K562 (cell line): Measurements from ENCODE around the gene METTL2A.
"Not testable (repeated sequence)": the region's sequence is repeated elsewhere in the genome, so short reads cannot be mapped to it uniquely, and the experiment has no call there.

Experiments used
- ERF ChIP-seq: fragments of 450-650 bp; formaldehyde crosslinking; IDR thresholded peaks from 2 replicates; pipeline ENCODE4 v1.4.0; 2020; ENCODE audit warnings: mild to moderate bottlenecking, mixed read lengths
- EZH2 ChIP-seq: IDR thresholded peaks from 2 replicates; pipeline ENCODE4 v1.6.1; 2012; ENCODE audit warnings: low read depth, mild to moderate bottlenecking, inconsistent platforms, low read length, borderline replicate concordance
- HDAC2 ChIP-seq: fragments of 450-650 bp; IDR thresholded peaks from 2 replicates; pipeline ENCODE4 v1.6.1; 2016; ENCODE audit warnings: mild to moderate bottlenecking
- TF ChIP-seq, protein P1 (sequence below), 3 experiments: IDR thresholded peaks in 2 of 3; conservative IDR thresholded peaks in 1 of 3; 2 replicates each; pipeline ENCODE4 v1.5.1; 2011 to 2012; ENCODE audit warnings: low read length in 3 of 3, mild to moderate bottlenecking in 3 of 3, control low read depth in 2 of 3, improper control_type of control experiment in 1 of 3, inconsistent platforms in 1 of 3, low read depth in 1 of 3, mixed read lengths in 1 of 3, moderate library complexity in 1 of 3; ENCODE audit not compliant: insufficient read depth in 2 of 3

DNA sequence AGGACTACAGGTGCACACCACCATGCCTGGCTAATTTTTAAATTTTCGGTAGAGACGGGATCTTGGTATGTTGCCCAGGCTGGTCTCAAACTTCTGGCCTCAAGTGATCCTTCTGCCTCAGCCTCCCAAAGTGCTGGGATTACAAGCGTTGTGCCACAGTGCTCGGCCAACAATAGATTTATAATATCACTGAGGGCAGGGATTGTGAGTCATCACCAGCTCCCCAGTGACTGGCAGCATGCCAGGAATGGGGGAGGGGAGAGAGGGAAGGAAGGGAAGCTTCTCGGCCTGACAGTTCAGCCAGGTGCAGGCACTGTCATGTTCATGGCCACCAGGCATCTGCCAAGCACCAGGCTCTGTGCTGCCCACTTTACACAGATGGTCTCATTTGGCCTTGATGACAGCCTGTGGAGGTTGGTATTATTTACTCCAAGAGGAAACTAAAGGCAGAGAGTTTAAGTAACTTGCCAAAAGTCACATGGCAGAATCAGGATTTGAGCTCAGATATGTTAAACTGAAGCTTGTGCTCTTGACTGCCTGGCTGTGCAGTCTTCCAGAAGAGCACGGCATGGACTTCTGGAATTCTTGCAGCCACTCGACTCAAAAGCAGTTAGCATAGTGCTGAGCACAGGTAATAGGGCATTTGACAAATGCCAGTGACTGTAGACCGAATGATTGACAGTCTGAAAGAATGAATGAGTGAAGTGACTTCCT is 47.1 kb downstream of the METTL2A start:
- TF ChIP-seq HDAC2, result peak; percentile 41; the same call in 1 of the 2 replicates
- TF ChIP-seq, protein P1, sequence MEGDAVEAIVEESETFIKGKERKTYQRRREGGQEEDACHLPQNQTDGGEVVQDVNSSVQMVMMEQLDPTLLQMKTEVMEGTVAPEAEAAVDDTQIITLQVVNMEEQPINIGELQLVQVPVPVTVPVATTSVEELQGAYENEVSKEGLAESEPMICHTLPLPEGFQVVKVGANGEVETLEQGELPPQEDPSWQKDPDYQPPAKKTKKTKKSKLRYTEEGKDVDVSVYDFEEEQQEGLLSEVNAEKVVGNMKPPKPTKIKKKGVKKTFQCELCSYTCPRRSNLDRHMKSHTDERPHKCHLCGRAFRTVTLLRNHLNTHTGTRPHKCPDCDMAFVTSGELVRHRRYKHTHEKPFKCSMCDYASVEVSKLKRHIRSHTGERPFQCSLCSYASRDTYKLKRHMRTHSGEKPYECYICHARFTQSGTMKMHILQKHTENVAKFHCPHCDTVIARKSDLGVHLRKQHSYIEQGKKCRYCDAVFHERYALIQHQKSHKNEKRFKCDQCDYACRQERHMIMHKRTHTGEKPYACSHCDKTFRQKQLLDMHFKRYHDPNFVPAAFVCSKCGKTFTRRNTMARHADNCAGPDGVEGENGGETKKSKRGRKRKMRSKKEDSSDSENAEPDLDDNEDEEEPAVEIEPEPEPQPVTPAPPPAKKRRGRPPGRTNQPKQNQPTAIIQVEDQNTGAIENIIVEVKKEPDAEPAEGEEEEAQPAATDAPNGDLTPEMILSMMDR (IDR thresholded peaks at IDR 0.05 in 2 of 3, conservative IDR thresholded peaks at IDR 0.05 in 1 of 3; ENCODE audit: insufficient read depth in 2 of 3, low read depth in 1 of 3, low read length in 3 of 3), result not testable (repeated sequence)
- not testable (repeated sequence) for TF ChIP-seq ERF (CRISPR knock-in tag); EZH2
